CD4-positive, alpha-beta T cell (primary cell): ENCODE data around the gene SOHLH2. TPM values are rescaled to one million over a fixed set of nuclear protein-coding genes. Genes with fewer than 3 reads are reported as not detected.

ENCODE experiments used
- ATAC-seq: fragments of 200-7000 bp; cut with Tn5 transposase; one replicate; pipeline ENCODE4 v1.10.0; 2022; ENCODE audit warnings: mild to moderate bottlenecking; ENCODE audit not compliant: poor library complexity
- CTCF ChIA-PET: fragments of 350-600 bp; sonication (Branson Sonifier 250); formaldehyde crosslinking; loops from one replicate; lab custom pipeline; 2021; ENCODE audit warnings: antibody characterized with exemption, inconsistent platforms; lab: Charles Lee
- POLR2A ChIA-PET: fragments of 350-600 bp; sonication (Branson Sonifier 250); formaldehyde crosslinking; loops from one replicate; lab custom pipeline; 2021; ENCODE audit warnings: antibody characterized with exemption, inconsistent platforms; lab: Charles Lee
- DNase-seq, 14 experiments: peaks; one replicate each; pipeline ENCODE4 v3.0.0-alpha.2; 2013 to 2020; ENCODE audit warnings: mixed read lengths in 2 of 14
- H3K27ac ChIP-seq, 2 donors: one replicate each; pipeline versions ENCODE4 v1.5.1 to v1.7.0; 2013; ENCODE audit warnings: low read length in 2 of 2, low read depth in 1 of 2, mild to moderate bottlenecking in 1 of 2
- H3K27me3 ChIP-seq, 2 experiments: 1 replicate in 1 of 2; 2 replicates in 1 of 2; pipeline versions ENCODE4 v1.6.1 to v1.7.0; 2013; ENCODE audit warnings: low read length in 2 of 2, control low read depth in 1 of 2, mild to moderate bottlenecking in 1 of 2, moderate library complexity in 1 of 2; ENCODE audit not compliant: insufficient read depth in 2 of 2, control insufficient read depth in 1 of 2
- H3K36me3 ChIP-seq: one replicate; pipeline ENCODE4 v1.6.1; 2013; ENCODE audit warnings: low read length, control low read depth; ENCODE audit not compliant: insufficient read depth
- H3K4me1 ChIP-seq: one replicate; pipeline ENCODE4 v1.6.1; 2013; ENCODE audit warnings: low read length, control low read depth; ENCODE audit not compliant: insufficient read depth
- H3K4me3 ChIP-seq: one replicate; pipeline ENCODE4 v1.5.1; 2013; ENCODE audit warnings: mild to moderate bottlenecking, low read length, moderate library complexity
- H3K9me3 ChIP-seq, 2 experiments: 1 replicate in 1 of 2; 2 replicates in 1 of 2; pipeline versions ENCODE4 v1.6.1 to v1.7.0; 2013; ENCODE audit warnings: low read length in 2 of 2, mild to moderate bottlenecking in 2 of 2, control low read depth in 1 of 2, moderate library complexity in 1 of 2; ENCODE audit not compliant: control insufficient read depth in 1 of 2, insufficient read depth in 1 of 2
- H3K27ac Mint-ChIP-seq: one replicate; pipeline ENCODE4 v1.8.0; 2020; ENCODE audit warnings: mixed read lengths
- H3K27me3 Mint-ChIP-seq: one replicate; pipeline ENCODE4 v1.8.0; 2021; ENCODE audit warnings: mixed read lengths
- H3K36me3 Mint-ChIP-seq: one replicate; pipeline ENCODE4 v1.8.0; 2021; ENCODE audit warnings: low read depth, mixed read lengths
- H3K4me1 Mint-ChIP-seq: one replicate; pipeline ENCODE4 v1.8.0; 2021; ENCODE audit warnings: low read depth, mixed read lengths
- H3K4me3 Mint-ChIP-seq: one replicate; pipeline ENCODE4 v1.8.0; 2020; ENCODE audit warnings: mild to moderate bottlenecking, mixed read lengths
- H3K9me3 Mint-ChIP-seq: one replicate; pipeline ENCODE4 v1.8.0; 2020; ENCODE audit warnings: mixed read lengths
- CTCF ChIP-seq: fragments of 200-600 bp; IDR thresholded peaks from one replicate; pipeline ENCODE4 v1.8.0; 2022; ENCODE audit warnings: antibody characterized with exemption, mild to moderate bottlenecking
- intact Hi-C, 2 experiments: fragments of 100-400 bp; cut with DNase I in 1 of 2; cut with micrococcal nuclease in 1 of 2; formaldehyde crosslinking; loops; one replicate each; pipeline versions ENCODE4 v1.15.1 to v1.9.0; 2023 to 2025; cut with DNase I, micrococcal nuclease
- total RNA-seq, 174 experiments: library from RNA in 2 of 174; stranded (reverse) in 2 of 174; gene quantifications; one replicate each; pipeline ENCODE4 v1.2.3 and lab custom pipeline; 2021 to 2026

The SOHLH2 gene
- total RNA-seq, 2 experiments from 2014 or later = not detected

- intact Hi-C loops = no loop called here
- H3K27me3 Mint-ChIP-seq = no peaks in the 10 kb centered on the region
- H3K9me3 ChIP-seq = no peaks in the 10 kb centered on the region
- no peak overlapping the region for H3K27ac ChIP-seq
- no peak for ATAC-seq
- no peak overlapping the region for H3K4me3 Mint-ChIP-seq
- no peaks in the 10 kb centered on the region for H3K27me3 ChIP-seq
- no peak for TF ChIP-seq CTCF
- no peaks in the 10 kb centered on the region for H3K36me3 ChIP-seq
- POLR2A ChIA-PET = no interaction called here
- DNase-seq = no peak
- no peak overlapping the region for H3K27ac Mint-ChIP-seq
- CTCF ChIA-PET = no interaction called here
- H3K4me1 Mint-ChIP-seq = no peaks in the 10 kb centered on the region
- H3K9me3 Mint-ChIP-seq = peaks cover 7% of the 10 kb centered on the region
- H3K4me3 ChIP-seq = no peak overlapping the region
- no peaks in the 10 kb centered on the region for H3K4me1 ChIP-seq
- no peaks in the 10 kb centered on the region for H3K36me3 Mint-ChIP-seq
These were observed 67.0 kb downstream of the SOHLH2 start for GRCh38 chr13:36147330-36147729.

GRCh38 chr13:36146511-36147269, 67.7 kb downstream of the SOHLH2 start:
- Mint-ChIP-seq H3K9me3 (peaks cover 4% of the 10 kb centered on the region), H3K36me3 (no peaks in the 10 kb centered on the region), H3K27me3 (no peaks in the 10 kb centered on the region), H3K27ac (no peak overlapping the region), H3K4me1 (no peaks in the 10 kb centered on the region), H3K4me3 (no peak overlapping the region)
- ATAC-seq (no peak), DNase-seq (no peak)
- H3K27ac ChIP-seq = no peak overlapping the region
- no peaks in the 10 kb centered on the region for H3K9me3 ChIP-seq
- intact Hi-C loops = no loop called here
- H3K4me1 ChIP-seq = no peaks in the 10 kb centered on the region
- CTCF ChIA-PET = no interaction called here
- H3K4me3 ChIP-seq = no peak overlapping the region
- H3K36me3 ChIP-seq = no peaks in the 10 kb centered on the region
- no peak for TF ChIP-seq CTCF
- POLR2A ChIA-PET = no interaction called here
- no peaks in the 10 kb centered on the region for H3K27me3 ChIP-seq

DNA sequence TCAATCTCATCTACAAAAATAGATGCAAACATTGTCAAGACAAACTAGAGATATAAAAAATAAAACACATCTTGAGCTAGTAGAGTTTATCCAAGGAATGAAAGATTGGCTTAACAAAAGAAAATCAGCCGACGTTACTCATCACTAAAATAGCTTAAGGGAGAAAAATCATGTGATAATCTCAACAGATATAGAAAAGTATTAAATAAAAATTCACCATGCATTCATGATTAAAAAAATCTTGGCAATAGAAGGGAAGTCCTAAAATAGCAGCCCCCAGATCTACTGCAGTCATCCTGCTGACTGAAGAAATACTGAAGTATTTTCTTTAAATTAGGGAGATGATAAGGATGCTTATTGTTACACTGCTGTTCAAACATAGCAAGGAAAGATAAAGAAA, 70.6 kb downstream of the SOHLH2 start:
- Mint-ChIP-seq H3K27me3 (peaks cover 4% of the 10 kb centered on the region), H3K4me3 (no peak overlapping the region), H3K4me1 (no peaks in the 10 kb centered on the region), H3K27ac (no peak overlapping the region), H3K36me3 (no peaks in the 10 kb centered on the region), H3K9me3 (peaks cover 4% of the 10 kb centered on the region)
- intact Hi-C loops = no loop called here
- POLR2A ChIA-PET = no interaction called here
- CTCF ChIA-PET = no interaction called here
- Histone ChIP-seq H3K27ac (no peak overlapping the region), H3K36me3 (no peaks in the 10 kb centered on the region), H3K27me3 (no peaks in the 10 kb centered on the region), H3K4me3 (no peak overlapping the region), H3K4me1 (no peaks in the 10 kb centered on the region), H3K9me3 (no peaks in the 10 kb centered on the region)
- DNase-seq = no peak
- no peak for ATAC-seq
- TF ChIP-seq CTCF = no peak
